ENCODE data around the gene FBXL3.

Gene FBXL3

GRCh38 chr13:77042566-77043177 is 15.7 kb upstream of the FBXL3 start:
- no peak overlapping the region for H3K4me3 ChIP-seq (ENCODE audit: low read depth, low read length)
- CTCF ChIA-PET = interaction anchor here (1.1 to 1.6 kb wide), 2 partner anchors 9 to 14 kb away, joined by 3 read pairs; no protein-coding TSS in a partner anchor
- POLR2A ChIA-PET = no interaction called here
- TF ChIP-seq CTCF (IDR thresholded peaks at IDR 0.05; ENCODE audit: insufficient read depth, low read length, missing control alignments) = no peak
- no peak for DNase-seq (ENCODE audit: low read depth, low spot score)

GRCh38 chr13:77040835-77041234 is 13.9 kb upstream of the FBXL3 start:
- no peak overlapping the region for H3K4me3 ChIP-seq (ENCODE audit: low read depth, low read length)
- CTCF ChIA-PET = no interaction called here
- TF ChIP-seq CTCF (IDR thresholded peaks at IDR 0.05; ENCODE audit: insufficient read depth, low read length, missing control alignments) = no peak
- POLR2A ChIA-PET = no interaction called here
- no peak for DNase-seq (ENCODE audit: low read depth, low spot score)

GRCh38 chr13:77040076-77040475 is 13.1 kb upstream of the FBXL3 start:
- TF ChIP-seq CTCF (IDR thresholded peaks at IDR 0.05; ENCODE audit: insufficient read depth, low read length, missing control alignments) = no peak
- ChIA-PET CTCF (no interaction called here), POLR2A (no interaction called here)
- no peak overlapping the region for H3K4me3 ChIP-seq (ENCODE audit: low read depth, low read length)
- no peak for DNase-seq (ENCODE audit: low read depth, low spot score)

- DNase-seq (ENCODE audit: low read depth, low spot score) = no peak
- H3K4me3 ChIP-seq (ENCODE audit: low read depth, low read length) = no peak overlapping the region
- ChIA-PET CTCF (no interaction called here), POLR2A (no interaction called here)
- TF ChIP-seq CTCF (IDR thresholded peaks at IDR 0.05; ENCODE audit: insufficient read depth, low read length, missing control alignments) = no peak
Observed at GRCh38 chr13:77038907-77039480, 12.0 kb upstream of the FBXL3 start.

- TF ChIP-seq CTCF (IDR thresholded peaks at IDR 0.05; ENCODE audit: insufficient read depth, low read length, missing control alignments) = no peak
- H3K4me3 ChIP-seq (ENCODE audit: low read depth, low read length) = no peak overlapping the region
- ChIA-PET CTCF (no interaction called here), POLR2A (interaction anchor here (1.7 kb wide), 1 partner anchor 9 kb away, joined by 6 read pairs; the partner anchor contains the start of gene FBXL3)
- DNase-seq (ENCODE audit: low read depth, low spot score) = no peak
Observed at GRCh38 chr13:77036279-77036678, 9.3 kb upstream of the FBXL3 start.

GRCh38 chr13:77034881-77035280 is 7.9 kb upstream of the FBXL3 start:
- no peak overlapping the region for H3K4me3 ChIP-seq (ENCODE audit: low read depth, low read length)
- no peak for DNase-seq (ENCODE audit: low read depth, low spot score)
- CTCF ChIA-PET = interaction anchor here (1.2 kb wide), 1 partner anchor 55 kb away, joined by 3 read pairs; no protein-coding TSS in a partner anchor
- POLR2A ChIA-PET = interaction anchor here (1.7 kb wide), 1 partner anchor 8 kb away, joined by 6 read pairs; the partner anchor contains the start of gene FBXL3
- no peak for TF ChIP-seq CTCF (IDR thresholded peaks at IDR 0.05; ENCODE audit: insufficient read depth, low read length, missing control alignments)
